Suprapubic skin (tissue), 4 donors: ENCODE measurements around the gene SSH3.

ENCODE experiments used
- CTCF ChIP-seq, 2 donors: fragments of 200-600 bp in 1 of 2; fragments of 450-650 bp in 1 of 2; sonication (generic) in 1 of 2; IDR thresholded peaks; one replicate each; pipeline ENCODE4 v1.5.1; 2016 to 2019; ENCODE audit warnings: antibody characterized with exemption in 2 of 2, mild to moderate bottlenecking in 1 of 2, moderate library complexity in 1 of 2
- EP300 ChIP-seq: sonication (generic); formaldehyde crosslinking; IDR thresholded peaks from one replicate; pipeline ENCODE4 v1.6.1; 2017; ENCODE audit warnings: antibody characterized with exemption
- POLR2A ChIP-seq, 2 donors: fragments of 450-650 bp; IDR thresholded peaks; one replicate each; pipeline ENCODE4 v1.6.1; 2017; ENCODE audit warnings: antibody characterized with exemption in 2 of 2, mild to moderate bottlenecking in 2 of 2, moderate library complexity in 2 of 2
- POLR2AphosphoS5 ChIP-seq, 3 donors: sonication (generic); formaldehyde crosslinking; IDR thresholded peaks; one replicate each; pipeline ENCODE4 v1.6.1; 2017; ENCODE audit warnings: antibody characterized with exemption in 3 of 3

- TF ChIP-seq CTCF (IDR thresholded peaks at IDR 0.05) = no peak
- TF ChIP-seq POLR2A (IDR thresholded peaks at IDR 0.05) = no peak
- TF ChIP-seq POLR2AphosphoS5 (IDR thresholded peaks at IDR 0.05) = no peak
- no peak for TF ChIP-seq EP300
These were observed 1.9 kb upstream of the SSH3 start for GRCh38 chr11:67301313-67301921.
